ENCODE results near the gene FUBP3.

DNA sequence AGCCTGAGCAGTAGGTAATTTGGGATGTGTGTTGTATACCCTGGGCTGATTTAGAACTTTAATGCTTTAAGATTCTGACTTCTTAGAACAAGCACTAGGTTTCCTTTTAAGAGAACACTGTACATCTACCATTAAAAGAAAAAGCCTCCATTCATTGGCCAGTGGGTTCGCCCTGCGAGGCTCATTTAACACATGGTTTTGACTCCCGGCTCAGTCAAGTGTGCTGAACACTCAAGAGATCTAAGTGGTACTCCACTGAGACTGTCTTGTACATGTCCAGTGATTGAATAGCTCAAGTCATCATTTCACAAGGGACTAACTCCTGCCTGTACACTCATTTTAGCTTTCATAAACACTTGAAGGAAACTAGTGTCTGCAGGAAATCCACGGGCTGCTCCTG is 3.9 kb downstream of the FUBP3 start:
- no peak for TF ChIP-seq CTCF (IDR thresholded peaks at IDR 0.05)
- TF ChIP-seq POLR2AphosphoS5 (IDR thresholded peaks at IDR 0.05), result no peak
- TF ChIP-seq EP300 (IDR thresholded peaks at IDR 0.05), result no peak

All from upper lobe of left lung (tissue), 4 donors.